ENCODE results near the gene NSMF. TPM values are rescaled to one million over a fixed set of nuclear protein-coding genes. Genes with fewer than 3 reads are reported as not detected.

NSMF gene
- total and polyA plus RNA-seq, 2 of the 8 experiments (the other 6 are each of a cell fraction or from before 2014, with no cell fraction given): 56.7 to 65.1 TPM

DNA sequence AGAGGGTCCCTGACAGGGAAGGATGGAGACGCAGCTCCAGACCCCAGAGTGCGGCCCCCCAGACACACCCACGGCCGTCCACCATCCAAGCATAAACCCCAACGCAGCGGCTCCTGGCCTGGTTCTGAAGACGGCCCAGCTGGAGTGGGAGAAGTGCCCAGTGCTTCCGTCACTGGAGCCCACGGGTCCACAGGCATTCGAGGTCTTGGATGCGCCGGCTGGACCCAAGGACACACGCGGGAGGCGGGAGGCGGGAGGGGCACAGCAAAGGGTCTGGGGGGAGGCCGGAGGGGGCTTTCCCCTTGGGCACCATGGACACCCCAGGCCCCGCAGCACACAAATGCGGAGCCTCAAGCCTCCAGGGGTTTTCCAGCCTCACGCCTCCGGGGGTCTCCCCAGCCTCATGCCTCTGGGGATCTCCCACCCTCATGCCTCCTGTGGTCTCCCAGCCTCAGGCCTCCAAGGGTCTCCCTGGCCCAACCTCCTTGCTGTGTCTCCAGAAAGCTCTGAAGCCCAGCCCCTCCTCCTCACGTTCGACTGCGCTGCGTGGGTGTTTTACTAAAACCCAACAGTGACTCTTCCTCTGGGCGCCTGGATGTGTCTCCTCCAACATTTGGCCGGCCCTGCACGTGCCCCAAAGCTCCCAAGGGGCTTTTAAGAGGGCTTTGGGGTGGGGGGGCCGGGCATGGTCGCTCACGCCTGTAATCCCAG lies 51.4 kb downstream of the NSMF start:
- Histone ChIP-seq H4K8ac (ENCODE audit: extremely low read depth, insufficient read depth, low read length) (peak overlapping the region; percentile 68; the same call in 1 of the 2 replicates), H3K79me1 (ENCODE audit: low read depth, low read length) (peaks cover 6% of the 10 kb centered on the region; the same call in 1 of the 2 replicates), H3K9ac (replicated peaks in 1 of 4; ENCODE audit: extremely low read depth in 1 of 4, low read depth in 3 of 4, low read length in 3 of 4) (no peak overlapping the region), H3K27me3 (replicated peaks in 1 of 4; ENCODE audit: control insufficient read depth in 3 of 4, extremely low read depth in 1 of 4, insufficient read depth in 3 of 4, low read length in 3 of 4) (peaks cover 0 to 3% (median under 1%) of the 10 kb centered on the region in 4 experiments; a peak in 2 of 7 replicates), H3K4me2 (ENCODE audit: insufficient read depth in 1 of 2, low read depth in 2 of 2, low read length in 2 of 2) (peak overlapping the region; percentile 50 to 64; a peak in 3 of 4 replicates), H2BK120ac (replicated peaks; ENCODE audit: low read depth, low read length) (no peak overlapping the region), H2BK12ac (ENCODE audit: low read depth, low read length) (no peak overlapping the region), H2AK5ac (ENCODE audit: low read depth, low read length) (no peak overlapping the region), H2AFZ (ENCODE audit: low read length) (no peak overlapping the region), H2BK5ac (ENCODE audit: low read depth, low read length) (no peak overlapping the region), H3K23ac (ENCODE audit: insufficient read length) (no peak overlapping the region), H3K56ac (replicated peaks; ENCODE audit: insufficient read length, low read depth, low read length) (no peak overlapping the region), H3K4me3 (ENCODE audit: extremely low read depth in 1 of 4, insufficient read depth in 2 of 4, low read depth in 3 of 4, low read length in 4 of 4) (peak overlapping the region in 1 of 4 experiments; percentile 56; a peak in 3 of 8 replicates), H4K20me1 (replicated peaks in 1 of 2; ENCODE audit: control insufficient read depth in 1 of 2, insufficient read depth in 2 of 2, low read length in 2 of 2) (peaks cover 3 to 4% of the 10 kb centered on the region in 2 experiments), H4K91ac (replicated peaks; ENCODE audit: insufficient read length, low read length) (no peak overlapping the region), H3K4ac (replicated peaks; ENCODE audit: insufficient read length, low read depth, low read length) (no peak overlapping the region), H2BK15ac (ENCODE audit: low read length) (no peak overlapping the region), H2BK20ac (ENCODE audit: low read length) (no peak overlapping the region), H3K18ac (ENCODE audit: extremely low read depth, low read length) (no peak overlapping the region), H3K27ac (ENCODE audit: low read depth, low read length) (no peak overlapping the region), H3K23me2 (ENCODE audit: low read depth, low read length) (peaks cover 6% of the 10 kb centered on the region; the same call in 1 of the 2 replicates), H3K9me3 (ENCODE audit: insufficient read depth in 2 of 2, low read depth in 1 of 2, low read length in 1 of 2) (no peaks in the 10 kb centered on the region), H3K79me2 (ENCODE audit: control insufficient read depth in 1 of 2, insufficient read depth in 2 of 2, low read length in 2 of 2) (no peaks in the 10 kb centered on the region), H3K36me3 (ENCODE audit: control insufficient read depth in 2 of 4, insufficient read depth in 4 of 4, low read length in 3 of 4) (no peaks in the 10 kb centered on the region), H3K14ac (ENCODE audit: insufficient read length) (no peak overlapping the region), H3K4me1 (replicated peaks in 1 of 4; ENCODE audit: control insufficient read depth in 3 of 4, insufficient read depth in 4 of 4, low read length in 3 of 4) (peaks cover 0 to 8% (median 2%) of the 10 kb centered on the region in 4 experiments; a peak in 6 of 7 replicates), H4K5ac (ENCODE audit: insufficient read length, low read depth, low read length) (no peak overlapping the region)
- WGBS, 2 experiments (ENCODE audit: extremely low coverage in 1 of 2, insufficient coverage in 1 of 2, insufficient read length in 1 of 2, insufficient replicate concordance in 2 of 2, low coverage in 1 of 2, low lambda C conversion rate in 2 of 2, missing lambda C conversion rate in 1 of 2): 73% methylated on average over 27 of the region's 31 CpGs; no CpG with 5 or more reads in 1 of the 2 experiments
- FAIRE-seq: no peak
- ChIA-PET POLR2A (ENCODE audit: partially characterized antibody) (interaction anchor here (1.0 to 1.7 kb wide), 2 partner anchors 18 to 91 kb away, joined by 3 to 5 read pairs; no protein-coding TSS in a partner anchor), CTCF (ENCODE audit: partially characterized antibody) (interaction anchor here (0.6 to 1.7 kb wide), 8 partner anchors 9 to 111 kb away, joined by 3 to 5 read pairs (median 4); partner anchors contain the start of genes EXD3, NOXA1 and NRARP)
- DNase-seq (ENCODE audit: low read depth in 1 of 2, low spot score in 2 of 2): no peak
- no peak for TF ChIP-seq NANOG (IDR thresholded peaks at IDR 0.05; ENCODE audit: insufficient read depth, low read depth, low read length, poor library complexity, severe bottlenecking)
- no peak for TF ChIP-seq PHF8 (conservative IDR thresholded peaks at IDR 0.05; ENCODE audit: low read depth, low read length)
- no peak for TF ChIP-seq EZH2 (IDR thresholded peaks at IDR 0.05; ENCODE audit: low read depth, low read length, severe bottlenecking)
- TF ChIP-seq BACH1 (IDR thresholded peaks at IDR 0.05; ENCODE audit: low read length): no peak
- TF ChIP-seq, protein P1, sequence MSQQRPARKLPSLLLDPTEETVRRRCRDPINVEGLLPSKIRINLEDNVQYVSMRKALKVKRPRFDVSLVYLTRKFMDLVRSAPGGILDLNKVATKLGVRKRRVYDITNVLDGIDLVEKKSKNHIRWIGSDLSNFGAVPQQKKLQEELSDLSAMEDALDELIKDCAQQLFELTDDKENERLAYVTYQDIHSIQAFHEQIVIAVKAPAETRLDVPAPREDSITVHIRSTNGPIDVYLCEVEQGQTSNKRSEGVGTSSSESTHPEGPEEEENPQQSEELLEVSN (IDR thresholded peaks at IDR 0.05): no peak
- TF ChIP-seq SP1 (IDR thresholded peaks at IDR 0.05; ENCODE audit: low read depth, low read length): no peak
- no peak for TF ChIP-seq BRCA1 (IDR thresholded peaks at IDR 0.05; ENCODE audit: low read depth, low read length)
- TF ChIP-seq, protein P2, sequence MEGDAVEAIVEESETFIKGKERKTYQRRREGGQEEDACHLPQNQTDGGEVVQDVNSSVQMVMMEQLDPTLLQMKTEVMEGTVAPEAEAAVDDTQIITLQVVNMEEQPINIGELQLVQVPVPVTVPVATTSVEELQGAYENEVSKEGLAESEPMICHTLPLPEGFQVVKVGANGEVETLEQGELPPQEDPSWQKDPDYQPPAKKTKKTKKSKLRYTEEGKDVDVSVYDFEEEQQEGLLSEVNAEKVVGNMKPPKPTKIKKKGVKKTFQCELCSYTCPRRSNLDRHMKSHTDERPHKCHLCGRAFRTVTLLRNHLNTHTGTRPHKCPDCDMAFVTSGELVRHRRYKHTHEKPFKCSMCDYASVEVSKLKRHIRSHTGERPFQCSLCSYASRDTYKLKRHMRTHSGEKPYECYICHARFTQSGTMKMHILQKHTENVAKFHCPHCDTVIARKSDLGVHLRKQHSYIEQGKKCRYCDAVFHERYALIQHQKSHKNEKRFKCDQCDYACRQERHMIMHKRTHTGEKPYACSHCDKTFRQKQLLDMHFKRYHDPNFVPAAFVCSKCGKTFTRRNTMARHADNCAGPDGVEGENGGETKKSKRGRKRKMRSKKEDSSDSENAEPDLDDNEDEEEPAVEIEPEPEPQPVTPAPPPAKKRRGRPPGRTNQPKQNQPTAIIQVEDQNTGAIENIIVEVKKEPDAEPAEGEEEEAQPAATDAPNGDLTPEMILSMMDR (IDR thresholded peaks at IDR 0.05; ENCODE audit: control extremely low read depth in 1 of 3, insufficient read depth in 1 of 3, low read depth in 1 of 3, low read length in 3 of 3): no peak

Measured in H1 (cell line).